GM12878 (cell line): ENCODE measurements around the gene SLCO4A1. TPM values are rescaled to one million over a fixed set of nuclear protein-coding genes. Genes with fewer than 3 reads are reported as not detected.

Experiments used
- ATAC-seq: fragments of 200-7000 bp; cut with Tn5 transposase; 3 replicates; pipeline ENCODE4 v1.9.1; 2020; ENCODE audit warnings: mild to moderate bottlenecking, moderate library complexity
- BruUV-seq: library from RNA; stranded (reverse); fragments of 400-500 nt; replicated peaks from 2 replicates; lab custom pipeline; 2021; lab: Mats Ljungman, UMichigan
- CTCF ChIA-PET: fragments of 300-600 bp; sonication (Branson Sonifier 250); formaldehyde crosslinking; extraction: SDS; loops from one replicate; lab custom pipeline; 2021; ENCODE audit warnings: inconsistent platforms; lab: Yijun Ruan, JAX
- POLR2A ChIA-PET: fragments of 350-600 bp; formaldehyde crosslinking; extraction: SDS; loops from one replicate; lab custom pipeline; 2021; ENCODE audit warnings: inconsistent platforms; lab: Charles Lee
- RAD21 ChIA-PET: fragments of 300-600 bp; sonication (Branson Sonifier 250); formaldehyde crosslinking; loops from one replicate; lab custom pipeline; 2023; ENCODE audit warnings: antibody characterized with exemption; ENCODE audit not compliant: unreplicated experiment; lab: Charles Lee
- SMC1A ChIA-PET: fragments of 300-600 bp; sonication (Branson Sonifier 250); formaldehyde crosslinking; loops from one replicate; lab custom pipeline; 2023; ENCODE audit not compliant: unreplicated experiment, uncharacterized antibody; lab: Charles Lee
- DNase-seq: peaks from one replicate; pipeline ENCODE4 v3.0.0-alpha.2; 2011; ENCODE audit warnings: low read depth, low spot score
- FAIRE-seq: peaks from 3 replicates; lab custom pipeline; 2011; peaks lifted over from hg19 to GRCh38; lab: Jason Lieb, UNC
- H2AFZ ChIP-seq: 2 replicates; pipeline ENCODE4 v1.6.0; 2011; ENCODE audit warnings: low read depth, low read length, control low read depth; ENCODE audit not compliant: control insufficient read depth
- H3K27ac ChIP-seq: 2 replicates; pipeline ENCODE4 v1.5.1; 2011; ENCODE audit warnings: control low read depth; ENCODE audit not compliant: control insufficient read depth, insufficient read depth
- H3K27me3 ChIP-seq, 2 experiments: replicated peaks in 1 of 2; 2 replicates each; pipeline versions ENCODE4 v1.6.0 to v1.6.1; 2011; ENCODE audit warnings: low read length in 1 of 2; ENCODE audit not compliant: control insufficient read depth in 2 of 2, insufficient read depth in 2 of 2
- H3K36me3 ChIP-seq, 2 experiments: 2 replicates each; pipeline ENCODE4 v1.5.1; 2011; ENCODE audit warnings: low read length in 1 of 2; ENCODE audit not compliant: control insufficient read depth in 2 of 2, insufficient read depth in 2 of 2
- H3K4me1 ChIP-seq: 2 replicates; pipeline ENCODE4 v1.6.1; 2011; ENCODE audit warnings: mild to moderate bottlenecking, low read length, moderate library complexity, mixed read lengths; ENCODE audit not compliant: control insufficient read depth, insufficient read depth
- H3K4me2 ChIP-seq: 2 replicates; pipeline ENCODE4 v1.6.0; 2011; ENCODE audit warnings: control low read depth; ENCODE audit not compliant: control insufficient read depth, insufficient read depth
- H3K4me3 ChIP-seq: fragments of 200-600 bp; sonication (generic); 2 replicates; pipeline ENCODE4 v1.5.1; 2016
- H3K79me2 ChIP-seq: 2 replicates; pipeline ENCODE4 v1.6.0; 2011; ENCODE audit warnings: low read length; ENCODE audit not compliant: control insufficient read depth, insufficient read depth
- H3K9ac ChIP-seq: 2 replicates; pipeline ENCODE4 v1.8.0; 2011; ENCODE audit warnings: low read length, control low read depth, mixed read lengths; ENCODE audit not compliant: control insufficient read depth, insufficient read depth
- H3K9me3 ChIP-seq: replicated peaks from 3 replicates; pipeline ENCODE4 v1.5.1; 2011; ENCODE audit warnings: mild to moderate bottlenecking, low read length; ENCODE audit not compliant: control insufficient read depth, insufficient read depth
- H4K20me1 ChIP-seq: 2 replicates; pipeline ENCODE4 v1.6.0; 2011; ENCODE audit not compliant: control insufficient read depth, insufficient read depth
- CREB1 ChIP-seq: IDR thresholded peaks from 2 replicates; pipeline ENCODE4 v1.6.1; 2012; ENCODE audit warnings: low read depth, mild to moderate bottlenecking, inconsistent platforms
- FOXM1 ChIP-seq: IDR thresholded peaks from 2 replicates; pipeline ENCODE4 v1.6.1; 2012; ENCODE audit warnings: low read depth, mild to moderate bottlenecking, inconsistent platforms, low read length, moderate library complexity
- HDGF ChIP-seq: fragments of 450-650 bp; IDR thresholded peaks from 2 replicates; pipeline ENCODE4 v1.6.1; 2016; ENCODE audit warnings: antibody characterized with exemption
- IKZF1 ChIP-seq: fragments of 450-650 bp; conservative IDR thresholded peaks from 2 replicates; pipeline ENCODE4 v1.6.1; 2017; ENCODE audit warnings: antibody characterized with exemption, mild to moderate bottlenecking
- NFIC ChIP-seq: IDR thresholded peaks from 2 replicates; pipeline ENCODE4 v1.6.1; 2012; ENCODE audit warnings: low read depth, mild to moderate bottlenecking, inconsistent platforms, low read length, moderate library complexity
- PAX8 ChIP-seq: fragments of 450-650 bp; IDR thresholded peaks from 2 replicates; pipeline ENCODE4 v1.6.1; 2017; ENCODE audit warnings: mild to moderate bottlenecking, moderate library complexity
- POLR2AphosphoS2 ChIP-seq: IDR thresholded peaks from 2 replicates; pipeline ENCODE4 v1.6.1; 2011; ENCODE audit warnings: low read depth, mild to moderate bottlenecking, low read length, improper control_type of control experiment, moderate library complexity
- SIN3A ChIP-seq: IDR thresholded peaks from 2 replicates; pipeline ENCODE4 v1.6.1; 2012; ENCODE audit warnings: low read depth, low read length, improper control_type of control experiment
- SIX5 ChIP-seq: IDR thresholded peaks from 2 replicates; pipeline ENCODE4 v1.6.1; 2011; ENCODE audit warnings: mild to moderate bottlenecking, low read depth, low read length, moderate library complexity; ENCODE audit not compliant: severe bottlenecking
- YY1 ChIP-seq: IDR thresholded peaks from 2 replicates; pipeline ENCODE4 v1.6.1; 2011; ENCODE audit warnings: low read depth, mild to moderate bottlenecking, low read length
- ZNF207 ChIP-seq: fragments of 450-650 bp; IDR thresholded peaks from 2 replicates; pipeline ENCODE4 v1.6.1; 2014; ENCODE audit warnings: antibody characterized with exemption, mild to moderate bottlenecking, borderline replicate concordance
- ZNF274 ChIP-seq: IDR thresholded peaks from one replicate; pipeline ENCODE4 v1.8.0; 2011; ENCODE audit not compliant: insufficient read length, insufficient read depth
- ZNF622 ChIP-seq: fragments of 450-650 bp; IDR thresholded peaks from 2 replicates; pipeline ENCODE4 v1.6.1; 2017; ENCODE audit warnings: mild to moderate bottlenecking, inconsistent platforms
- ZNF687 ChIP-seq: fragments of 450-650 bp; IDR thresholded peaks from 2 replicates; pipeline ENCODE4 v1.6.1; 2017; ENCODE audit warnings: mild to moderate bottlenecking, moderate library complexity
- WGBS: methylation state at CpG from one replicate; pipeline ENCODE4 v1.1.6; 2016; ENCODE audit warnings: low lambda C conversion rate; ENCODE audit not compliant: insufficient replicate concordance, insufficient coverage; ENCODE audit errors: missing lambda C conversion rate; 5-methylcytosine and 5-hydroxymethylcytosine counted together
- in situ Hi-C: fragments of 300-500 bp; cut with MboI; formaldehyde crosslinking; loops from 9 replicates; pipeline ENCODE4 v1.14.3; 2018; ENCODE audit warnings: mixed read lengths
- intact Hi-C: fragments of 100-400 bp; cut with micrococcal nuclease; formaldehyde crosslinking; loops from one replicate; pipeline ENCODE4 v1.14.2; 2022; ENCODE audit not compliant: unreplicated experiment
- polyA plus RNA-seq, 11 experiments: library from polyadenylated mRNA; depleted of rRNA in 4 of 11; unstranded in 6 of 11; stranded (reverse) in 5 of 11; fragments of >200 nt; fragmentation: Nextera tagmentation in 4 of 11; fragmentation: Illumina TruSeq in 1 of 11; extraction: Ambion mirVana in 4 of 11; extraction: Trizol in 1 of 11; gene quantifications; 1 replicate in 1 of 11; 2 replicates in 10 of 11; pipeline versions ENCODE4 v1.2.1 to v1.2.3, GENCODE V29; 2011 to 2016; ENCODE audit warnings: inconsistent platforms in 2 of 11, missing spikeins in 2 of 11, low read depth in 1 of 11
- total RNA-seq, 4 experiments: library from RNA; depleted of rRNA in 3 of 4; stranded (reverse); fragments of >200 nt in 3 of 4; fragmentation: Illumina TruSeq in 1 of 4; extraction: Trizol in 1 of 4; gene quantifications; 2 replicates each; pipeline versions ENCODE4 v1.2.1 to v1.2.3, GENCODE V29; 2013 to 2021
- TF ChIP-seq, protein P1 (sequence below): IDR thresholded peaks from 2 replicates; pipeline ENCODE4 v1.6.1; 2011; ENCODE audit warnings: low read depth, mild to moderate bottlenecking, low read length, moderate library complexity, borderline replicate concordance; ENCODE audit errors: extremely low read depth
- TF ChIP-seq, protein P2 (sequence below): fragments of 450-650 bp; IDR thresholded peaks from 2 replicates; pipeline ENCODE4 v1.6.1; 2017; ENCODE audit warnings: low read depth, mild to moderate bottlenecking, moderate library complexity

The SLCO4A1 gene
- total and polyA plus RNA-seq, 10 of the 15 experiments (the other 5 are each of a cell fraction or from before 2014, with no cell fraction given), result 2.1 to 30.7 (median 12.0) TPM

- ChIA-PET SMC1A (no interaction called here), CTCF (no interaction called here), RAD21 (no interaction called here), POLR2A (no interaction called here)
- Histone ChIP-seq H3K27me3 (no peaks in the 10 kb centered on the region), H3K4me3 (no peak overlapping the region), H2AFZ (no peak overlapping the region), H3K27ac (no peak overlapping the region), H4K20me1 (no peaks in the 10 kb centered on the region), H3K4me1 (peaks cover 8% of the 10 kb centered on the region), H3K4me2 (no peak overlapping the region), H3K9ac (no peak overlapping the region), H3K79me2 (no peaks in the 10 kb centered on the region), H3K36me3 (peaks cover 6 to 15% of the 10 kb centered on the region in 2 experiments; a peak in 3 of 4 replicates), H3K9me3 (no peaks in the 10 kb centered on the region)
- DNase-seq (no peak), ATAC-seq (no peak), FAIRE-seq (no peak)
- BruUV-seq, result no TSS peak
- intact Hi-C loops (no loop called here), in situ Hi-C loops (no loop called here)
- WGBS, result 81% methylated on average over 24 of the region's 24 CpGs
- TF ChIP-seq ZNF622, result no peak
- no peak for TF ChIP-seq SIN3A
- TF ChIP-seq CREB1, result no peak
- TF ChIP-seq ZNF207, result no peak
- no peak for TF ChIP-seq ZNF274
- no peak for TF ChIP-seq PAX8
- no peak for TF ChIP-seq YY1
- TF ChIP-seq, protein P1, sequence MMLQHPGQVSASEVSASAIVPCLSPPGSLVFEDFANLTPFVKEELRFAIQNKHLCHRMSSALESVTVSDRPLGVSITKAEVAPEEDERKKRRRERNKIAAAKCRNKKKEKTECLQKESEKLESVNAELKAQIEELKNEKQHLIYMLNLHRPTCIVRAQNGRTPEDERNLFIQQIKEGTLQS, result no peak
- TF ChIP-seq HDGF, result no peak
- no peak for TF ChIP-seq ZNF687
- no peak for TF ChIP-seq POLR2AphosphoS2
- TF ChIP-seq FOXM1, result no peak
- no peak for TF ChIP-seq SIX5
- TF ChIP-seq, protein P2, sequence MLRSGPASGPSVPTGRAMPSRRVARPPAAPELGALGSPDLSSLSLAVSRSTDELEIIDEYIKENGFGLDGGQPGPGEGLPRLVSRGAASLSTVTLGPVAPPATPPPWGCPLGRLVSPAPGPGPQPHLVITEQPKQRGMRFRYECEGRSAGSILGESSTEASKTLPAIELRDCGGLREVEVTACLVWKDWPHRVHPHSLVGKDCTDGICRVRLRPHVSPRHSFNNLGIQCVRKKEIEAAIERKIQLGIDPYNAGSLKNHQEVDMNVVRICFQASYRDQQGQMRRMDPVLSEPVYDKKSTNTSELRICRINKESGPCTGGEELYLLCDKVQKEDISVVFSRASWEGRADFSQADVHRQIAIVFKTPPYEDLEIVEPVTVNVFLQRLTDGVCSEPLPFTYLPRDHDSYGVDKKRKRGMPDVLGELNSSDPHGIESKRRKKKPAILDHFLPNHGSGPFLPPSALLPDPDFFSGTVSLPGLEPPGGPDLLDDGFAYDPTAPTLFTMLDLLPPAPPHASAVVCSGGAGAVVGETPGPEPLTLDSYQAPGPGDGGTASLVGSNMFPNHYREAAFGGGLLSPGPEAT, result no peak
- TF ChIP-seq NFIC, result no peak
- TF ChIP-seq IKZF1, result no peak
Measured at GRCh38 chr20:62663145-62664018, 21.1 kb downstream of the SLCO4A1 start.
